ENCODE results near the gene MBD5. TPM values are rescaled to one million over a fixed set of nuclear protein-coding genes. Genes with fewer than 3 reads are reported as not detected.

Gene MBD5
- total and polyA plus RNA-seq, 2 of the 4 experiments (the other 2 are of a cell fraction) = 9.8 to 14.2 TPM

DNA sequence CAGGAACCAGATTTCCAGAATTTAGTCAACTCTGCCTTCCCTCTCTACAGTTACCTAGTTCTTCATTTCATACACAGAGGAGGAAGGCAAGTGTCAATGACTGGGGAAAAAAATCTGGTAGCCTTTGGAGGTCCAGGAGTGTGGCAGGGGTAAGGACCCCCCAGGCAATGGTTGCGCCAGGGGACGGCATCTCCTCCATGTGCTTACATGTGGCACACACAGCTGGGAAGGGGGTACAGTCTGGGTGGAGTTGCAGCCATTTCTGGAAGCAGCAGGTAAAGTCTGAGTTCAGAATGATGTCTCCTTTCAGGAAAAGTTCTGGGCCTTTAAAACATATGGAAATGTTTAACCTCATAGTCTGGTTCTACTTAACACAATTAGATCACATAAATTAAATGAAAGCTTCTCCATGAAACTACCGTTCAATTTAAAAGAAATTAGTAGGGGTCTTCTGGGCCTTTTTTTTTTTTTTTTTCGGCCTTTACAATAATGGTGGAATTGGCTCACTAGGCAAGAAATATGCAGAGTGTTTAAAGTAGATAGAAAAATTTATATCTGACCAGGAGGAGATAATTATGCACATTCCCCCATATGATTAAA is 470.0 kb downstream of the MBD5 start:
- ATAC-seq (ENCODE audit: low read depth) = no peak
- no peaks in the 10 kb centered on the region for H3K9me1 ChIP-seq (ENCODE audit: insufficient read depth, low read length)

More for the DNA sequence above, 470.0 kb downstream of the MBD5 start:
- in situ Hi-C loops (cut with MboI; ENCODE audit: low sequenced_read_pairs) (no loop called here), dilution Hi-C loops (cut with HindIII; ENCODE audit: low sequenced_read_pairs, unreplicated experiment) (no loop called here), intact Hi-C loops (cut with micrococcal nuclease) (no loop called here)
- no TSS peak for BruUV-seq (replicated peaks)
- H4K8ac ChIP-seq (ENCODE audit: low read depth in 2 of 2, low read length in 2 of 2) = no peak overlapping the region
- H2BK15ac ChIP-seq (ENCODE audit: low read depth, low read length) = no peak overlapping the region
- POLR2A ChIA-PET (ENCODE audit: unreplicated experiment) = interaction anchor here (0.6 kb wide), 1 partner anchor 439 kb away, joined by 6 read pairs; no protein-coding TSS in a partner anchor
- H2BK20ac ChIP-seq (ENCODE audit: low read depth, low read length) = no peak overlapping the region
- H3K9ac ChIP-seq (ENCODE audit: low read depth, low read length) = no peak overlapping the region
- no peak overlapping the region for H2AK9ac ChIP-seq (replicated peaks; ENCODE audit: low read depth, low read length, poor library complexity)
- no peak overlapping the region for H4K91ac ChIP-seq (ENCODE audit: insufficient read depth, low read depth, low read length)
- H2BK120ac ChIP-seq (ENCODE audit: low read depth, low read length) = no peak overlapping the region
- no peak overlapping the region for H3K4me3 ChIP-seq (ENCODE audit: insufficient read depth, low read depth, low read length)
- H4K20me1 ChIP-seq (ENCODE audit: insufficient read depth, low read length) = no peaks in the 10 kb centered on the region
- H3K14ac ChIP-seq (replicated peaks; ENCODE audit: low read depth, low read length) = no peak overlapping the region
- H3K79me1 ChIP-seq (ENCODE audit: low read depth in 1 of 2, low read length in 2 of 2) = no peaks in the 10 kb centered on the region
- H3K36me3 ChIP-seq (ENCODE audit: control insufficient read depth, insufficient read depth, low read length) = peaks cover 7% of the 10 kb centered on the region
- H3K23ac ChIP-seq (ENCODE audit: low read depth, low read length) = no peak overlapping the region
- H3K4me1 ChIP-seq (ENCODE audit: control insufficient read depth, insufficient read depth, low read length) = no peaks in the 10 kb centered on the region
- H3K4me2 ChIP-seq (ENCODE audit: low read depth, low read length) = no peak overlapping the region
- no peak overlapping the region for H4K5ac ChIP-seq (ENCODE audit: low read depth, low read length)
- H3K4ac ChIP-seq (ENCODE audit: low read depth, low read length) = no peak overlapping the region
- H3K27ac ChIP-seq (ENCODE audit: insufficient read depth, low read length) = no peak overlapping the region
- no peak for DNase-seq
- no peak overlapping the region for H3K56ac ChIP-seq (ENCODE audit: extremely low read depth, insufficient read depth, low read length)
- CTCF ChIA-PET = no interaction called here
- H3K9me3 ChIP-seq (ENCODE audit: control insufficient read depth, insufficient read depth, low read length) = no peaks in the 10 kb centered on the region
- WGBS, 2 experiments (ENCODE audit: extremely low coverage in 2 of 2, insufficient read length in 1 of 2) = no CpG with 5 or more reads among the region's 4 CpGs
- no peaks in the 10 kb centered on the region for H3K27me3 ChIP-seq (ENCODE audit: control insufficient read depth, insufficient read depth, low read length)
- no peak overlapping the region for H2AK5ac ChIP-seq (ENCODE audit: low read depth, low read length)
- TF ChIP-seq MXI1 (IDR thresholded peaks at IDR 0.05; ENCODE audit: borderline replicate concordance, low read depth, low read length) = no peak
- TF ChIP-seq POLR2A (IDR thresholded peaks at IDR 0.05; ENCODE audit: low read depth, low read length) = no peak
- TF ChIP-seq FOS (IDR thresholded peaks at IDR 0.05; ENCODE audit: low read depth, low read length) = no peak
- TF ChIP-seq CHD1 (IDR thresholded peaks at IDR 0.05; ENCODE audit: low read depth, low read length) = no peak
- no peak for TF ChIP-seq RAD21 (IDR thresholded peaks at IDR 0.05; ENCODE audit: low read length)
- H3K18ac ChIP-seq (ENCODE audit: low read depth, low read length) = no peak overlapping the region
- no peak overlapping the region for H2BK5ac ChIP-seq (ENCODE audit: low read depth, low read length, poor library complexity, severe bottlenecking)
- H2AFZ ChIP-seq (replicated peaks; ENCODE audit: low read length, poor library complexity) = no peak overlapping the region

Data from IMR-90 (cell line).